Smooth muscle cell of the brain vasculature (primary cell): ENCODE measurements around the gene FTSJ1.
"Not testable (repeated sequence)": the region's sequence is repeated elsewhere in the genome, so short reads cannot be mapped to it uniquely, and the experiment has no call there.

Experiments
- DNase-seq: peaks from one replicate; pipeline ENCODE4 v3.0.0-alpha.2; 2012; ENCODE audit warnings: low read depth, low spot score

FTSJ1 gene

GRCh38 chrX:48523682-48524081 lies 47.7 kb downstream of the FTSJ1 start:
- DNase-seq: no peak

GRCh38 chrX:48525853-48526252 lies 49.9 kb downstream of the FTSJ1 start:
- DNase-seq: not testable (repeated sequence)

DNA sequence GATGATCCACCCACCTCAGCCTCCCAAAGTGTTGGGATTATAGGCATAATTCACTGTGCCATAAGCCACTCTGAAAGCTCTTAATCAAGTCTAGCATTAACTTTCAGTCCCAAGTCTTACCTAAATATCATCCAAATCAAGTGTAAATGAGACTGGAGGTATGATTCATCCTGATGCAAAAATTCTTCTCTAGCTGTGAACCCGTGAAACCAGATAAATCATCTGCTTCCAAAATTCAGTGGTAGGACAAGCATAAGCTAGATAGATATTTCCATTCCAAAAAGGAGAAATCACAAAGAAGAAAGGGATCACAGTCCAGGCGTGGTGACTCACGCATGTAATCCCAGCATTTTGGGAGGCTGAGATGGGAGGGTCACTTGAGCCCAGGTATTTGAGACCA lies 54.7 kb downstream of the FTSJ1 start:
- no peak for DNase-seq

DNA sequence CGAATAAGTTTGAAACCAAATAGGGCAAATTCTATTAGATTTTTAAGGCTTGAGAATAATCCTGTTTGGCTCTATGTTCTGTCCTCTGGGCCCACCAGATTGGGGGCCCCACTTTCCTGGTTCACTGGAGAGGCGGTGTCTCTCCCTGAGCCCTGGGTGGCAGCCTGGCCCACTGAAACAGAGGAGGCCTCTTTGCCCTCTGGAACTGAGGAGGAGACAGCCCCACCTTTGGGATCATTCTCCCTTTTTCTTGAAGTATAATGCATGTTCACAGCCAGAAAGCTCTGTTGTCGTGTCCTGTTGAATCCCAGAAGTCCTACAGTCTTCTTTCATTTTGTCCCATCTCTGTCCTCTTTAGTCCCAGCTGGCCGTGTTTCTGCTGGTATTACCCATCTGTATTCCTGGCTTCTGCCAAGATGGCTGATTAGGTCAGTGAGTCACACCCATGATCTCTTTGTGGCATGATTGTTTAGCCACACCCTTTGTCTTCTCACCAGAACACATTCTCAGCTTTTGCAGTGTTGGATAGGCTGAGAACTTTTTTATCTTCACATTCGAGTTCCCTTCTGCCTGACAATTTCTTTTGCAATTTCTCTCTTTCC lies 55.5 kb downstream of the FTSJ1 start:
- no peak for DNase-seq

GRCh38 chrX:48532161-48532560 lies 56.2 kb downstream of the FTSJ1 start:
- no peak for DNase-seq

GRCh38 chrX:48533165-48533564 lies 57.2 kb downstream of the FTSJ1 start:
- DNase-seq: no peak
